Measurements from ENCODE around the gene ZNF618. TPM values are rescaled to one million over a fixed set of nuclear protein-coding genes. Genes with fewer than 3 reads are reported as not detected.

The ZNF618 gene
- total RNA-seq, 1 experiment from 2014 or later: 22.0 TPM

- Mint-ChIP-seq H3K4me1 (peaks cover 24% of the 10 kb centered on the region), H3K9me3 (no peaks in the 10 kb centered on the region), H3K27ac (no peak overlapping the region), H3K27me3 (ENCODE audit: low read depth) (no peaks in the 10 kb centered on the region), H3K36me3 (no peaks in the 10 kb centered on the region), H3K4me3 (no peak overlapping the region)
- POLR2A ChIA-PET: no interaction called here
- no peak for DNase-seq (ENCODE audit: low spot score)
- TF ChIP-seq ESRRA (CRISPR knock-in tag; IDR thresholded peaks at IDR 0.05; ENCODE audit: borderline replicate concordance) (no peak), ARID4B (CRISPR knock-in tag; IDR thresholded peaks at IDR 0.05; ENCODE audit: borderline replicate concordance) (no peak), NR3C1 (CRISPR knock-in tag; conservative IDR thresholded peaks at IDR 0.05; ENCODE audit: low read depth) (no peak), ETV6 (CRISPR knock-in tag; IDR thresholded peaks at IDR 0.05) (no peak), CREM (CRISPR knock-in tag; IDR thresholded peaks at IDR 0.05) (no peak), MLX (CRISPR knock-in tag; IDR thresholded peaks at IDR 0.05) (no peak), ZNF512 (CRISPR knock-in tag; IDR thresholded peaks at IDR 0.05; ENCODE audit: borderline replicate concordance) (no peak), GTF2I (CRISPR knock-in tag; conservative IDR thresholded peaks at IDR 0.05) (no peak), ZNF423 (CRISPR knock-in tag; IDR thresholded peaks at IDR 0.05) (no peak), TEAD4 (CRISPR knock-in tag; IDR thresholded peaks at IDR 0.05) (no peak), NFE2L1 (CRISPR knock-in tag; IDR thresholded peaks at IDR 0.05) (no peak), SMAD4 (CRISPR knock-in tag; IDR thresholded peaks at IDR 0.05) (no peak), ZNF671 (CRISPR knock-in tag; IDR thresholded peaks at IDR 0.05) (no peak)
- TF ChIP-seq, protein P1, sequence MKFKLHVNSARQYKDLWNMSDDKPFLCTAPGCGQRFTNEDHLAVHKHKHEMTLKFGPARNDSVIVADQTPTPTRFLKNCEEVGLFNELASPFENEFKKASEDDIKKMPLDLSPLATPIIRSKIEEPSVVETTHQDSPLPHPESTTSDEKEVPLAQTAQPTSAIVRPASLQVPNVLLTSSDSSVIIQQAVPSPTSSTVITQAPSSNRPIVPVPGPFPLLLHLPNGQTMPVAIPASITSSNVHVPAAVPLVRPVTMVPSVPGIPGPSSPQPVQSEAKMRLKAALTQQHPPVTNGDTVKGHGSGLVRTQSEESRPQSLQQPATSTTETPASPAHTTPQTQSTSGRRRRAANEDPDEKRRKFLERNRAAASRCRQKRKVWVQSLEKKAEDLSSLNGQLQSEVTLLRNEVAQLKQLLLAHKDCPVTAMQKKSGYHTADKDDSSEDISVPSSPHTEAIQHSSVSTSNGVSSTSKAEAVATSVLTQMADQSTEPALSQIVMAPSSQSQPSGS (CRISPR knock-in tag; IDR thresholded peaks at IDR 0.05; ENCODE audit: borderline replicate concordance, low read depth): no peak
- TF ChIP-seq, protein P2, sequence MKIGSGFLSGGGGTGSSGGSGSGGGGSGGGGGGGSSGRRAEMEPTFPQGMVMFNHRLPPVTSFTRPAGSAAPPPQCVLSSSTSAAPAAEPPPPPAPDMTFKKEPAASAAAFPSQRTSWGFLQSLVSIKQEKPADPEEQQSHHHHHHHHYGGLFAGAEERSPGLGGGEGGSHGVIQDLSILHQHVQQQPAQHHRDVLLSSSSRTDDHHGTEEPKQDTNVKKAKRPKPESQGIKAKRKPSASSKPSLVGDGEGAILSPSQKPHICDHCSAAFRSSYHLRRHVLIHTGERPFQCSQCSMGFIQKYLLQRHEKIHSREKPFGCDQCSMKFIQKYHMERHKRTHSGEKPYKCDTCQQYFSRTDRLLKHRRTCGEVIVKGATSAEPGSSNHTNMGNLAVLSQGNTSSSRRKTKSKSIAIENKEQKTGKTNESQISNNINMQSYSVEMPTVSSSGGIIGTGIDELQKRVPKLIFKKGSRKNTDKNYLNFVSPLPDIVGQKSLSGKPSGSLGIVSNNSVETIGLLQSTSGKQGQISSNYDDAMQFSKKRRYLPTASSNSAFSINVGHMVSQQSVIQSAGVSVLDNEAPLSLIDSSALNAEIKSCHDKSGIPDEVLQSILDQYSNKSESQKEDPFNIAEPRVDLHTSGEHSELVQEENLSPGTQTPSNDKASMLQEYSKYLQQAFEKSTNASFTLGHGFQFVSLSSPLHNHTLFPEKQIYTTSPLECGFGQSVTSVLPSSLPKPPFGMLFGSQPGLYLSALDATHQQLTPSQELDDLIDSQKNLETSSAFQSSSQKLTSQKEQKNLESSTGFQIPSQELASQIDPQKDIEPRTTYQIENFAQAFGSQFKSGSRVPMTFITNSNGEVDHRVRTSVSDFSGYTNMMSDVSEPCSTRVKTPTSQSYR (CRISPR knock-in tag; IDR thresholded peaks at IDR 0.05): no peak
- TF ChIP-seq, protein P3, sequence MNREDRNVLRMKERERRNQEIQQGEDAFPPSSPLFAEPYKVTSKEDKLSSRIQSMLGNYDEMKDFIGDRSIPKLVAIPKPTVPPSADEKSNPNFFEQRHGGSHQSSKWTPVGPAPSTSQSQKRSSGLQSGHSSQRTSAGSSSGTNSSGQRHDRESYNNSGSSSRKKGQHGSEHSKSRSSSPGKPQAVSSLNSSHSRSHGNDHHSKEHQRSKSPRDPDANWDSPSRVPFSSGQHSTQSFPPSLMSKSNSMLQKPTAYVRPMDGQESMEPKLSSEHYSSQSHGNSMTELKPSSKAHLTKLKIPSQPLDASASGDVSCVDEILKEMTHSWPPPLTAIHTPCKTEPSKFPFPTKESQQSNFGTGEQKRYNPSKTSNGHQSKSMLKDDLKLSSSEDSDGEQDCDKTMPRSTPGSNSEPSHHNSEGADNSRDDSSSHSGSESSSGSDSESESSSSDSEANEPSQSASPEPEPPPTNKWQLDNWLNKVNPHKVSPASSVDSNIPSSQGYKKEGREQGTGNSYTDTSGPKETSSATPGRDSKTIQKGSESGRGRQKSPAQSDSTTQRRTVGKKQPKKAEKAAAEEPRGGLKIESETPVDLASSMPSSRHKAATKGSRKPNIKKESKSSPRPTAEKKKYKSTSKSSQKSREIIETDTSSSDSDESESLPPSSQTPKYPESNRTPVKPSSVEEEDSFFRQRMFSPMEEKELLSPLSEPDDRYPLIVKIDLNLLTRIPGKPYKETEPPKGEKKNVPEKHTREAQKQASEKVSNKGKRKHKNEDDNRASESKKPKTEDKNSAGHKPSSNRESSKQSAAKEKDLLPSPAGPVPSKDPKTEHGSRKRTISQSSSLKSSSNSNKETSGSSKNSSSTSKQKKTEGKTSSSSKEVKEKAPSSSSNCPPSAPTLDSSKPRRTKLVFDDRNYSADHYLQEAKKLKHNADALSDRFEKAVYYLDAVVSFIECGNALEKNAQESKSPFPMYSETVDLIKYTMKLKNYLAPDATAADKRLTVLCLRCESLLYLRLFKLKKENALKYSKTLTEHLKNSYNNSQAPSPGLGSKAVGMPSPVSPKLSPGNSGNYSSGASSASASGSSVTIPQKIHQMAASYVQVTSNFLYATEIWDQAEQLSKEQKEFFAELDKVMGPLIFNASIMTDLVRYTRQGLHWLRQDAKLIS (CRISPR knock-in tag; IDR thresholded peaks at IDR 0.05; ENCODE audit: borderline replicate concordance): no peak
- ATAC-seq: no peak
- CTCF ChIA-PET: no interaction called here
Observed at GRCh38 chr9:113956901-113957300, 80.8 kb downstream of the ZNF618 start.
